EH (cell line): ENCODE measurements around the gene AGPAT3.

Source experiments
- DNase-seq: peaks from one replicate; pipeline ENCODE4 v3.0.0-alpha.2; 2015; ENCODE audit warnings: low read depth

AGPAT3 gene

DNA sequence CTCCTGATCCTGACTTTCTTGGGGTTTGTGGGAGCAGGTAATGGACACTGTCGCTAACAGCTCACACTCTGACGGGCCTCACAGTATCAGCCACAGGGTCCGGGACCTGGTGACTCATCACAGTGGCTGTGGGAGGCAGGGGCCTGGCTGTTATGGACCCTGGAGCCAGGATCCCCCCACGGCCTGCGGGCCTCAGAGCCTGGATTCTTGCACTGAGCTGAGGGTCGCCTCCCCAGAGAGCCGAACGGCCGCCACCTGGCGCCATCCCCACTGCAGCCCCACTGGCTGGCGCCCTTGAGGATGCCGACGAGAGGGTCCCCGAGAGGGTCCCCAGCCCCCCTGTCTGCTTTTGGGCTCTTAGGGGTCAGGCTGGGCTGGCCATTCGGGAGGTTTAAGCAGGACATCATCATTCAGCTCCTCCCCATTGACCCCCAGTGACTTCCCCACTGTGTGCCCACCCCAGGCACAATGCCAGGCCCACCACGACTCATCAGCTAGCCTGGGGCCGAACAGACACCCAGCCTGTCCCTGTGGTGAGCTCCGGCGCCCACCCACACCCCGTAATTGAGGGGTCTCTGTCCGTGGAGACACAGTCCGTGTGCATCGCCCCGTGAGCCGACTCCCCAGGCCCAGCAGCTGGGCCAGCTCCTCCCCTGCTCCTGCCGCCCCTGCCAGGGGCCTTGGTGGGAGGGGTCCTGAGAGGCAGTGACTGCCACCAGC is 116.3 kb downstream of the AGPAT3 start:
- no peak for DNase-seq

DNA sequence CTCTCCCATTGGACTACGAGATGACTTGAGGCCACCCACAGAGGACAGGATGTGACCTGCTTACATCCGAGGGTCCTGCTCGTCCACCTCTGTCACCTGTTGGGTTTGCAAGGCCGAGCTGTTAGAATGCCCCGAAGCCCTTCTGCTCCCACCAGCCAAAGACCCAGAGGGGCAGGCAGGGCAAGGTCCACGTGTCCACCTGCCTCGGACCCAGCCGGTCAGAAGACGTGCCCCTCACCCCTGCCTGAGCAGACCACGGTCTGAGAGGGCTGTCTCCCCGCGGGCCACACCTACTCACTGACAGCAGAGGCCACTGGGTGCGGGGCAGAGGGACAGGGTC is 116.8 kb downstream of the AGPAT3 start:
- no peak for DNase-seq

DNA sequence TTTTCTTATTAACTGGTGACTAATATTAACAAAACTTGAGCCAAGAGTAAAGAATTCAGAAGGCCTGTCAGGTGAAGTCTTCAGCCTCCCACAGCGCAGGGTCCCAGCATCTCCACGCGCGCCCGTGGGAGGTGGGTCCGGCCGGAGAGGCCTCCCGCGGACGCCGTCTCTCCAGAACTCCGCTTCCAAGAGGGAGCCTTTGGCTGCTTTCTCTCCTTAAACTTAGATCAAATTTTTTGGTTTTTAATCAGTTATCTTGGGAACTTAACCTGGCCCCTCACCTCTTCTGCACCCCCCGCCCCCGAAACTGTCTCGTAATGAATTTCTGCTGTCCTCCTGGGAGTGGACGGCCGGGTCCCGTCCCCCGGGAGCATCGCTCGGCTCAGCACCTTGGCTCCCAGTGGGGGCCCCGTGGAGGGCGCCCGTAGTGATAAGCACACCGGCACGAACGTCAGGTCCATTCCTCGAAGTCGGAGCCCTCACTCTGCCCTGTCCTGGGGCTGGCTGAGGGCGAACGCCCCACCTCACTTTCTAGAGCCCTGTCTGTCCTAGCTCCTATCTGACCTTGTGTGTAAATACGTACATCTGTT is 117.6 kb downstream of the AGPAT3 start:
- no peak for DNase-seq

DNA sequence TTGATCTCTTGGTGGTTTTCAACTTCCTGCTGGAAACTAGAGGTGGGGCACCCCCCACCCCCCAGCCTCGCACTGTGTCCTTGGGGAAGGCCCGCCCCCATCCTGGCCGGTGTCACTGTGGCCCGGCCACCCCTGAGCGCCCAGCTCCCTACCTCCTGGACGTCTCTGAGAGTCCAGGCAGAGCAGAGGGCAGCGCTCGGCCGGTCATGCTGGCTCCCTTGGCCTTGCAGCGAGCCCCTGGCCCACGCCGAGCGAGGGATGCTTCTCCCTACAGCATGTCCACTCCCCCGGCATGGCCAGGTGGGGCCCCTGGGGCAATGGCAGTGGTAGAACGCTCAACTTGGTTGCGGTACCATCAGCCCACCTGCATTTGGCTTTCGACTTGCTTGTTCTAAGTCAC is 118.4 kb downstream of the AGPAT3 start:
- DNase-seq: no peak

DNA sequence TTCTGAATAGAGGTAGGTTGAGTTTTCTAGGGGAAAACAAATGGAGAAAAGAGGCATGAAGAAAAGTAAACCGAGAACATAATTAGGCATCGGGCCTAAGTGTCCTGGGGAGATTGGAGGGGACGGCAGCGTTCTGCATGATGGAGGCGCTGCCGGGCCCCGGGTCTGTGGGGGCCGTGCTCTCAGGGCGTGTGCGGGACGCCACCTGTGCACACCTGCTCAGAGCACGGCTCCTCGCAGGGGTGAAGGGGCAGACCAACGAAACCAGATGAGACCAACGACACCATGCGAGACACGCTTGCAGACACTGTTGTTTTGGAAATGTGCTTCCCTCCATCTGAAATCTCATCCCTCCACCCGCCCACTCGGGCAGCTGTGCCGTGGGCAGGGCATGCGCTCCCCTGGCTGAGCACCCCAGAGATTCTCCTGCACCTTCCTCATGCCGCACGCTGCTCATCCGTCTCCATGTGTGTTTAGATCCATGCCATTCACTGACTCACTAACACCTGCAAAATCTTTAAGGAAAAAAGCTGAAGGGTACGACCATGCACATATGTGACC is 118.9 kb downstream of the AGPAT3 start:
- DNase-seq: no peak

DNA sequence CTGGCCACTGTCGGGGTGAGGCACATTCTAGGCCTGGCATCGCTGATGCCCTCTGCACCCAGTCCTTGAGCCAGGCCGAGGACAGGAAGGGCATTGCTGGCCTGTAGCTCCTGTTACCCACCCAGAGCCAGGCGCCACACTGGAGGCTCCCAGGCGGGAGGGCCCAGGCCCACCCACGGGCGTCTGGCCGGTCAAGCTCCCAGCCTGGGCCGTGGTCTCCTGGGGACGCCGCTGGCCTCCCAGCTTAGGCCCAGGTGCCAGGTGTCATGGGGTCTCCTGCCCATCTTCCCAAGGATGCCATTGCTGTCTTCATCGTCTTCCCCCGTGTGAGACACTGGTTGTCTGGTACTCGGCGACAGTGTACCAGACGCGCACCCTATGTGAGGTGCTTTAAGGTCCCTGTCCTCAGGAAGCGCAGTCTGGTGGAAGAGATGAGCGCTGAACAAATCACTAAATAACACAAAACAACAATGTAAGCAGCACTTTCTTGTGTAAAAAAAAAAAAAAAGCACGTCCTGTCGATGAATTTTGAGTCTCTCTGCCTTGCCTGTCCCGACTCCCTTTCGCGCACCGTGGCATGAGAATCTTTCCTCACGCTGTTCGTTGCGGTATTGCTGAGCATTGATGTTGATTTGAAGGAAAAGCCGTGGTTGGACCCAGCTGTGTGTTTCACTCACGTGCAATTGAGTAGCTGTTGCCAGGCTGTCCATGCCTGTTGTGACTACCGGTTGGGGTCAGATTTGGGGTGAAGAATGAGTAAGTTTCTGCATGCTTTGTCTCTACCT is 120.1 kb downstream of the AGPAT3 start:
- no peak for DNase-seq

DNA sequence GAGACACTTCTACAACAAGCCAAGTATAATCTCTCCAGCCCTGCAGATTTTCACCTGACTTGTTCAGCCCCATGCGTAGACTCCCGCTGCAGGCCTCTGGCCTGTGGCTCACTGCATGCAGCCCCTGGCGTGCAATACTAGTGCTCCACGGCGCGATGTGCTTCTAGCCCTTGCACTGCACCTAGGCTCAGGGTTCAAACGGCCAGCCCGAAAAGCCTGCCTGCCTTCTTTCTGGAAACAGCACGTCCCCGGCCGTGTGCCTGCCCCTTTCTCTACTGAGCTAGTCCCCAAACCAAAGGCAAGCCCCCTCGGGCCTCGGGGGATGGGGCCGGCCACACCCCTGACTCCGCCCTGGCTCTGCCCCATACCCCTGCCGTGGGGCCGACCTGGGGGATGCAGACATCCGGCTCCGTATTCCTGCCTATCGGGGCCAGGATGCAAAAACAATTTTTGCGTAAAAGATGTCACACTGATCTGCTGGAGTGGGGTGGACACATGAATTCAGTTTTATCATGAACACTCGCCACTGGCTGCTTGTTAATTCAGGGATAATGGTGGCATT is 120.7 kb downstream of the AGPAT3 start:
- DNase-seq: no peak

DNA sequence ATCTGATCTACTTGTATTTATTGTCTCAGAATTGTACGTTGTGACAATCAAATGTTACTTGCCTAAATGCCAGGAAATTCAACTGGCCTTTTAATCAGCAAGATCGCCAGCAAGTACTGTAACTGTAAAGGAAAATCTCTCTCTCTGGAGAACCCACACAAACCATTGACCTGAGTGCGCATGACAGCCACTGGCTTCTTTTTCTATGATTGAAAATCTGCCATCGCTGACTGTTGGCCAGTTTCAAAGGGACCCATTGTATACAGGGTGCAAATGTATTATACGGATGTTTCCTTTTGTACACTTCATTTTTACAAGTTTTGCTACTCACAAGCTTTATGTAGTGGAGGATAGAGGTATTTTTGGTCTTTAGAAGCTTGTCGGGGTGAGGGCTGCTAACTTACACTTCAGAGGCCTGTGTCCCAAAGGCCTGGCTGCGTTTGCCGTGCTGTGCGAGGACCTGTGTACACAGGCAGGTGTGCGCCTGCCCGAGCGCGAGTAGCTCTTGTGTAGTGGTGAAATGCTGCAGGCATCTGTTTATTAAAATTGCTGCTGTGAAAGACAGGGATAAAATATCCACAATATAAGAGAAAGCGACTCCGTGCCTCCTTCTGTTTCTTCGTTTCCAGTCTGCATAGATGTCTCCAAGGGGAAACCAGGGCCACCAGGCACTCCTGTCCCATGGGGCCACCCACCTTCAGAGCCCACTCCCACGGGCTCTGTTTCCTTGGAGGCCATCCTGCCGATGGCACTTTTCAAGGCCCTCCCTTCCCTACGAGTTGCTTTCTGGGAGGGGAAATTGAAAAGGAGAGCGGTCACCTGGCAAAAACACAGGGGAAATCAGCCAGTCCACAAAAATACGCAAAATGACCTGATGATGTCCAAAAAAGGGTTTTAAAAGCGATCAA is 121.8 kb downstream of the AGPAT3 start:
- DNase-seq: no peak

DNA sequence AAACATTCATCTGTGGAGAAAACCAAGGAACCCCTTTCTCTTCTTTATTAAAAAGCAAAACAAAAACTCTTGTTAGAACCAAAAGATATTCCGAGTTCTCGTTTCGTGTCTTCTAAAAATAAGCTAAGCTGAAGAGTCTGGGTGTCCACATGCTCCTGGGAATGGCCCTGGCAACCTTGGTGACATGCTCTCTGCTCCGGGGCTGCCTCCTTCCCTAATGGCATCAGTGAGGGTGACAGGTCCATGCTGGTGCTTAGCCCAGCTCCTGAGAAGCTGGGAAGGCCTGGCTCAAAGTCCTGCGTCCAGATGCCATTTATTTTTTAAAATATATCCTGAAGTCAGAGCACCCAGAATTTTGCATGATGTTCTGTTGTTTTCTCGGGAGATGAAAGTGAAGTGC is 122.5 kb downstream of the AGPAT3 start:
- DNase-seq: no peak

DNA sequence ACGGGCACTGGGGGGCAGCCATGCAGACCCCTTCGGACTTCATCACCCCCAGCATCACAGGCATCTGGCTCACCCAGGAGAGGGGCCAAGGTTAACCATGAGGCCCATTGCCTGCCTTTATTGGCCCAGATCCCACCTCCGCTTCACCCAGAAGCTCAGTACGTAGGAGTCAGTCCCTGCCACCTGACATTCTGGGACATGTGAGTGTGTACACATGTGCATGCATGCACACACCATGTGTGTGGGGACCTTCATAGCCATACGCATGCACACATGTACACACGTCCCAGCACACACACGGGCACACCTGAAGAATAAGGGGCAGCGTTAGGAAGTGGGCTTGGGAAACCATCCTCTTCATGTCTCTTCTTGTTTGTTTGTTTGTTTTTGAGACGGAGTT is 123.0 kb downstream of the AGPAT3 start:
- DNase-seq: no peak

DNA sequence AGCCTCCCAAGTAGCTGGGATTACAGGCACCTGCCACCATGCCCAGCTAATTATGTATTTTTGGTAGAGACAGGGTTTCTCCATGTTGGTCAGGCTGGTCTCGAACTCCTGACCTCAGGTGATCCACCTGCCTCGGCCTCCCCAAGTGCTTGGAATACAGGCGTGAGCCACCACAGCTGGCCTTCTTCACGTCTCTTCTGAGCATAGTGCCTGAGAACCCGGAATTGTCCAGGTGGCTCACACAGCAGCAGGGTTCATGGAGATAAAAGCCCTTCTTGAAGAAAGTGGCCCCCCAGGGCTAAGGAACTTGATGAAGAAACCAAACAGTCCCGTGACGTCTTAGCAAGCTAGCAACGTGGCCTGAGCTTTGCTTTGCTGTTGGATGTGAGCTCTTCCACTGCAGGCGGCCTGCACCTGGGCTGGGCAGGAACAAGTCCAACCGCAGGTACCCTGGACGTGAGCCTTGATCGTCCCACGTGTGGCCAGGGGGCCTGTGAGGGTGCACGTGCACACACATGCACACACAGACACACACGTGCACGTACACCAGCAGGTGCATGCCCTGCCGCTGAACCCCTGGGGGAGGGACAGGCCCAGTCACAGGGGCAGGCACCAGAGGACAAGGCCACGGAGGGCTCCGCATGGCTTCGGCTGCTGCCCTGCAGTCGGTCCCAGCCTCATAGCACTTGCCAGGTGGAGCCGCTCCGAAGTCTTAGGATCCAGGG is 123.6 kb downstream of the AGPAT3 start:
- no peak for DNase-seq

DNA sequence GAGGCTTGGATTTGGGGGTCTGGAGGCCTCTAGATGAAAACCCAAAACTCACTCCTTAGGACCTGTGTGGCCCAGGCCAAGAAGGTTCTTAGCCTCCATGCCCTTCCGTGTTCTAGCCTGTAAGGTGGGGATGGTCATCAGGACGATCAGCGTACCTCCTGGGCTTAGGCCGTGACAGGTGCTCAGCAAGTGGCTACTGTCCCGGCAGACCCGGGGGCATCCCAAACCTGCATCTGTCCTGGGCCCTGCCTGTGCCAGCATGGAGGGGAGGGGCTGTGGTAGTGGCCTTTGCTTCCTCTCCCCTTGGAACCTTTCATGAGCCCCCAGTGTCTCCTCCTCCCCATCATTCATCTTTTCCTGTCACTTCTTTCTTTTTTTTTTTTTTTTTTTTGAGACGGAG is 124.4 kb downstream of the AGPAT3 start:
- no peak for DNase-seq

DNA sequence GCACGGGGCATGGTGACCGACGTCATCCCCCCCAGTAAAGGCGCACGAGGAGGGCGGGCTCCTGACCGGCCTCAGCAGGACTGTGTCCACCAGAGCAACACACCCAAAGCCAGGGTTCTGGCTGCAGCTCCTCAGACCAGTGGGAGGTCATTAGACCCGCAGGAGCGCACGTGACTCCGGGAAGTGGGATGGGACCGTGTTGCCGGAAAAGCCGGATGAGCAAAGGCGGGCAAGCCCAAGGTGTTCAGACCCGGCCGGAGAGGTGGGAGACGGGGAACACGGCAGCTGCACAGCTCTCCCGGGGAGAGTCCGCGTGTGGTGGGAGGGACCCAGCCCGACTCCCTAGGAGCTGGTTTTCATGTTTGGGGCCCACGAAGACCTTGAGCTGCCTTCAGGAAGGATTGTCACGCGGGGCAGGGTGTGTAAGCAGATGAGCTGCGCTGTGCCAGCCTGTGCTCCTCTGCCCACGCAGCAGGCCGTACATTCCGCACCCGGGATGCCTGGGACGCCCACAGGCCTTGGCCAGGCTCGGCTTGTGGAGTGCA is 126.5 kb downstream of the AGPAT3 start:
- DNase-seq: no peak

DNA sequence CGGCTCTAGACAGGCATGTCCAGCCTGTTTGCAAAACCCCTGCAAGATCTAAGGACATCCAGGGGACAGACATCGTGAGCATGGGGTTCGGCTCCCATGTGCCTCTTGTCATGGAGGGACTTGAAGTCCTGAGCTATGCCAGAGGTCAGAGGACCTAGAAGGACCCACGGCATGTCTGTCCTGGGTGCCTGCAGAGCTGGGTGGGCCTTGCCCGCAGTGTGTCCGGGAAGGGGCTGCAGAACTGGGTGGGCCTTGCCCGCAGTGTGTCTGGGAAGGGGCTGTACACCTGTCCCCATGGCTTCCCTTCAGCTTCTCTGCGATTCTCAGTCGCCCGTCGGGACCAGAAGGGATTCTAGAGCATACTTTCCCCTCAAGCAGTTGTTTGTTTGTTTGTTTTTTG is 127.1 kb downstream of the AGPAT3 start:
- DNase-seq: no peak

DNA sequence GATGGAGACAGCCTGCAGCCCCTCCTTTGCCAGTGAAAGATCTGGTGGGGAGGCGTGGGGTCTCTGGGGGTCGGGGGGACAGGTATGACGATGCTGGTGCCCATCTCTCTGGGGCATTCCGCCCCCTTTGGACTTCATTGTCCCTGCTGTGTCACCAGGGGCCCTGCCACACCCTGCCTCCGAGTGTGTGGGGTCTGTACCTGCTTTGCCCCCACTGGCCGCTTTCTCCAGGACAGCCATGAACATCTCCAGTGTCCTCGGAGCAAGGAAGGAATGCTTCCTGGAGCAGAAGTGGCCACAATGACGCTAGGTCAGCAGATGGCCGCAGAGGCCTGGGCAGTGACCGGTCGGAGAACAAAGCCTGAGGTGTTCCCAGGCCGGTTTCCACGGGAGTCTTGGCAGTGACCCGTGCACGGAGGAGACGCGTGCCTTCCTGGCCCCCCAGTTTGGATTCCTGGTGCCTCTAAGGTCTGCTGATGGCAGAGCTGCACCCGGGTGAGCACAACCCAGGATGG is 128.5 kb downstream of the AGPAT3 start:
- no peak for DNase-seq

DNA sequence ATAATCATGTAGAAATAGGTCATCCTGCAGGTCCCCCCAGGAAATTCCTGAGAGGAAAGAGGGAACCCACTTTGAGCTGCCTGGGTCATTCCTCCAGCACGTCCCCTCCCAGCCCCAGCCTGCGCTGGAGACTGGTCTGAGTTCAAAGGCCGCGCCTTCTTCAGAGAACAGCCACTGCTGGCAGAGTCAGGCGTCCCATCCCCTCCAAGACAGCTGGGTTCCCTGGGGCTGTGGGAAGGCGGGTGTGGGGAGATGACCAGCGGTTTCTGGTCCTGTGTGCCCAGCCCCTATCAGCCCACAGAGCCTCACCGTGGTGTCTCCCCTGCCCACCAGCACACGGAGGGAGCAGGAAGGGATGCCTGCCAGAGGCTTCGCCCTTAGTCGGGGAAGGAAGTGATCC is 129.1 kb downstream of the AGPAT3 start:
- DNase-seq: no peak

DNA sequence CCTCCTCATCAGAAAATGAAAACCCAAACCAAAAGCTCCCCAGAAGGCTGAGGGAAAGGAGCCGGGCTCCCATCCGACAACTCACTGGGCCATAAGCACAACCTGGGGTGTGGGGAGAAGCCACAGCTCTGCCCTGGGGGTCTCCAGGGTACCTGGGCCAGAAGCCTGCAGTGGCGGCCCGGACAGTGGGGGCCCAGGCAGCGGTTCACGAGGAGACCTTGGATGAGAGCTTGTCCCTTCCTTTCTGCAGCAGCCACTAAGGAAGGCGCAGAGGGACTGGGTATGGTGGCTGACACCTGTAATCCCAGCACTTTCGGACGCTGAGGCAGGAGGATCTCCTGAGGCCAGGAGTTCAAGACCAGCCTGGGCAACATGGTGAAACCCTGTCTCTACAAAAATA is 129.6 kb downstream of the AGPAT3 start:
- DNase-seq: no peak

DNA sequence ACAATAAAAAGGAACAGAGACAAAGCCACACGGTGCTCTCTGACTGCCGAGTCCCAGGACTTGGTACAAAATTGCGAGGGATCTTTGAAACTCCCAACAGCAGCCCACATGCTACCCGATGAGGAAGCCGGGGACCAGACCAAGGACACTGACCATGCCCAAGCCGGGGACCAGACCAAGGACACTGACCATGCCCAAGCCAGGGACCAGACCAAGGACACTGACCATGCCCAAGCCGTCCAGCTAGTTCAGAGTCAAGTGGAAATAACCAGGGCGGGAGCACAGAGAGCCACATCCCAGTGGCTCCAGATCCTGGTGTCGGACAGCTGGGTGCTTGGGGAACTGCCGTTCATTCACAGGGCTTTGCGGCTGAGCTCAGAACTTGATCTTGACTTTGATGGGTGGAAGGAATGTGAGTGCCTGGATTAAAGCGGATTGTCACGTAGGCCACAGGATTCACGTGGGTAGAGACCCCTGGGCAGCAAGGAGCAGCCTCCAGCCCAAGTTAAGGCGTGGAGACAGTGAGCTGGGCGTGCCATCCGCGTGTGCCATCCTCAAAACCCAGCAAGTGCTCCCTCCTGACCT is 130.6 kb downstream of the AGPAT3 start:
- no peak for DNase-seq

DNA sequence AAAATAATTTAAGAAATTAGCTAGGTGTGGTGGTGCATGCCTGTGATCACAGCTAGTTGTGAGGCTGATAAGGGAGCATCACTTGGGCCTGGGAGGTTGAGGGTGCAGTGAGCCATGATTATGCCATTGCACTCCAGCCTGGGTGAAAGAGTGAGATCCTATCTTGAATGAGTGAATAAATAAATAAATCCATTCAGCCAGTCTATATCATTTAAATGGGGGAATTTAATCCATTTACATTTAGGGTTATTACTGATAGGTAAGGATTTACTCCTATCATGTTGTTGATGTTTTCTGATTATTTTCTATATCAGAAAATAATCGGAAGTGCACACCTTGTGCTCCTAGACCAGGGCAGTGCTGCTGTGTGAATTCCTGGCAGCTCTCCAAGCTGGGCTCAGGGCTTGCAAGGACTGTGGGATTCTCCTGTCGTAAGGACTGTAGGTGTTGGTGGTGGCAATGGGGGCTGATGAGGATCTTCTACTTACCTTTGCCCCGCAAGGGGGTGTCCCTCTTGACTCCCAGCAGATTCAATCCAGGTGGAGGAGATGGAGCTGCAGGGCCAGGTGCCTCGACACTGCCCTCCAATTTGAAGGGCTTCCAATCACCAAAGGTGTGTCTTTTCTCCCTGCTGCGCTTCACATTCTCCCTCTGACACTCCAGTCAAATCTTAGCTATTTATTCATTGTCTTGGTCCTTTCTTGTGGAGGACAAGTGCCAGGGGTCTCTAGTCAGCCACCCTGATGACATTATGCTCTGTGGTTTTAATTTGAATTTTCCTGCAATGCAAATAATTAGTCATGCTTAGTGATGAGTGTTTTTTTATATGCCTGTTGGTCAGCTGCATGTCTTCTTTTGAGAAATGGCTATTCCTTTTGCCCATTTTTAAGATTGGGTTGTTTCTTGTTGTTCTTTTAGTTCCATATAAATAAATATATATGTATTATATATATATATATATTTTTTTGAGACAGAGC is 133.0 kb downstream of the AGPAT3 start:
- peak; percentile 25 for DNase-seq
